ENCODE results near the gene TAX1BP3. TPM values are rescaled to one million over a fixed set of nuclear protein-coding genes. Genes with fewer than 3 reads are reported as not detected.

TAX1BP3 gene
- total RNA-seq, 1 experiment from 2014 or later, result 76.3 TPM

GRCh38 chr17:3665834-3666233 is 2.5 kb downstream of the TAX1BP3 start:
- Histone ChIP-seq H4K8ac (replicated peaks; ENCODE audit: insufficient read length, low read depth, low read length) (no peak overlapping the region), H2BK20ac (ENCODE audit: low read depth, low read length, poor library complexity, severe bottlenecking) (no peak overlapping the region), H3K4ac (ENCODE audit: low read depth, low read length) (no peak overlapping the region), H2BK15ac (ENCODE audit: low read depth, low read length) (no peak overlapping the region), H2BK5ac (ENCODE audit: insufficient read length, low read length) (no peak overlapping the region), H3K4me1 (ENCODE audit: insufficient read depth, low read length) (peaks cover 3% of the 10 kb centered on the region; the same call in 1 of the 2 replicates), H2AFZ (ENCODE audit: low read length) (no peak overlapping the region), H3K4me2 (ENCODE audit: insufficient read depth, insufficient read length, low read length) (no peak overlapping the region), H3K27me3 (ENCODE audit: insufficient read depth, low read length) (no peaks in the 10 kb centered on the region), H3K9me3 (ENCODE audit: control insufficient read depth, low read depth, low read length) (no peaks in the 10 kb centered on the region), H4K20me1 (ENCODE audit: control insufficient read depth, insufficient read depth, insufficient read length) (no peaks in the 10 kb centered on the region), H3K79me1 (ENCODE audit: insufficient read depth, low read depth, low read length, poor library complexity, severe bottlenecking) (peaks cover 4% of the 10 kb centered on the region), H3K23ac (ENCODE audit: insufficient read length, low read depth, low read length) (no peak overlapping the region), H3T11ph (ENCODE audit: low read length) (no peak overlapping the region), H4K5ac (ENCODE audit: insufficient read length, low read depth, low read length) (no peak overlapping the region), H3K18ac (ENCODE audit: insufficient read length, low read depth, low read length) (no peak overlapping the region), H3K56ac (ENCODE audit: insufficient read length, low read depth, low read length) (no peak overlapping the region), H2BK120ac (ENCODE audit: low read depth, low read length, poor library complexity, severe bottlenecking) (no peak overlapping the region), H3K14ac (ENCODE audit: insufficient read depth, low read length) (no peak overlapping the region), H4K91ac (ENCODE audit: insufficient read length, low read depth, low read length) (no peak overlapping the region), H3K9ac (ENCODE audit: extremely low read depth, insufficient read length, low read length) (no peak overlapping the region), H2AK5ac (ENCODE audit: insufficient read length, low read length) (no peak overlapping the region), H3K79me2 (ENCODE audit: insufficient read depth, low read length) (peaks cover 7% of the 10 kb centered on the region; the same call in 1 of the 2 replicates), H3K23me2 (ENCODE audit: insufficient read length, low read depth, low read length, poor library complexity, severe bottlenecking) (peaks cover 9% of the 10 kb centered on the region), H2BK12ac (ENCODE audit: insufficient read length, low read depth, low read length) (no peak overlapping the region), H3K27ac (ENCODE audit: insufficient read length, low read depth, low read length) (no peak overlapping the region)
- Mint-ChIP-seq H3K4me1 (peaks cover 16 to 17% of the 10 kb centered on the region in 2 experiments), H3K4me3 (peak overlapping the region; percentile 60 to 98; a peak in 4 of 5 replicates), H3K27me3 (ENCODE audit: low read depth) (no peaks in the 10 kb centered on the region), H3K36me3 (ENCODE audit: insufficient read depth in 1 of 3, low read depth in 3 of 3) (peaks cover 10 to 40% (median 19%) of the 10 kb centered on the region in 3 experiments), H3K27ac (no peak overlapping the region; a peak in 1 of 7 replicates), H3K9me3 (no peaks in the 10 kb centered on the region)
- no peak for DNase-seq
- WGBS (ENCODE audit: extremely low coverage, insufficient read length, low lambda C conversion rate), result no CpG with 5 or more reads among the region's 5 CpGs
- no peak for TF ChIP-seq CTCF (conservative IDR thresholded peaks at IDR 0.05)
